ENCODE results near the gene PTK6. TPM values are rescaled to one million over a fixed set of nuclear protein-coding genes. Genes with fewer than 3 reads are reported as not detected.

Gene PTK6
- total RNA-seq, 1 donor from 2014 or later: not detected

DNA sequence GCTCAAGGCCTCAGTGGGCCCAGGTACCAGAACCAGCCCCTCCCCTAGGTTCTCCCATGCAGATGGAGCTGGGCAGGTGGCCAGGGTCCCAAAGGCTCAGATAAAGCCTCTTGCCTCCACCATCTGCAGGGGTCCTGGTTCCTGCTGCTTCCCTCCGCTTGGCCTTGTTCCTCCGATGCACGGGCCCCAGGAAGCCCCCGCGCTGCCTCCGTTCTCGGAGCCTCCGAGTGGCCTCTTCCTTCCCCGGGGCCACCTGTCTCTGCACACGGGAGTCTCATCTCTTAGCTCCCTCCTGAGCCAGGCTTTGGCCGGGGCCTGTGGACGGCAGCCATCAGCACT is 1.9 kb upstream of the PTK6 start:
- TF ChIP-seq, protein P1, sequence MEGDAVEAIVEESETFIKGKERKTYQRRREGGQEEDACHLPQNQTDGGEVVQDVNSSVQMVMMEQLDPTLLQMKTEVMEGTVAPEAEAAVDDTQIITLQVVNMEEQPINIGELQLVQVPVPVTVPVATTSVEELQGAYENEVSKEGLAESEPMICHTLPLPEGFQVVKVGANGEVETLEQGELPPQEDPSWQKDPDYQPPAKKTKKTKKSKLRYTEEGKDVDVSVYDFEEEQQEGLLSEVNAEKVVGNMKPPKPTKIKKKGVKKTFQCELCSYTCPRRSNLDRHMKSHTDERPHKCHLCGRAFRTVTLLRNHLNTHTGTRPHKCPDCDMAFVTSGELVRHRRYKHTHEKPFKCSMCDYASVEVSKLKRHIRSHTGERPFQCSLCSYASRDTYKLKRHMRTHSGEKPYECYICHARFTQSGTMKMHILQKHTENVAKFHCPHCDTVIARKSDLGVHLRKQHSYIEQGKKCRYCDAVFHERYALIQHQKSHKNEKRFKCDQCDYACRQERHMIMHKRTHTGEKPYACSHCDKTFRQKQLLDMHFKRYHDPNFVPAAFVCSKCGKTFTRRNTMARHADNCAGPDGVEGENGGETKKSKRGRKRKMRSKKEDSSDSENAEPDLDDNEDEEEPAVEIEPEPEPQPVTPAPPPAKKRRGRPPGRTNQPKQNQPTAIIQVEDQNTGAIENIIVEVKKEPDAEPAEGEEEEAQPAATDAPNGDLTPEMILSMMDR (IDR thresholded peaks at IDR 0.05; ENCODE audit: borderline replicate concordance): no peak
- H3K4me3 ChIP-seq: no peak overlapping the region
- intact Hi-C loops (cut with micrococcal nuclease): loop anchor here (5.0 kb wide), 1 partner anchor 433 kb away; no protein-coding TSS in a partner anchor
- H3K4me1 ChIP-seq: peaks cover 25% of the 10 kb centered on the region
- peaks cover 26% of the 10 kb centered on the region for H3K27me3 ChIP-seq (ENCODE audit: low read depth)
- no peak overlapping the region for H3K27ac ChIP-seq (replicated peaks)
- H3K9me3 ChIP-seq (replicated peaks): no peaks in the 10 kb centered on the region
- H3K36me3 ChIP-seq: no peaks in the 10 kb centered on the region
- DNase-seq: no peak

DNA sequence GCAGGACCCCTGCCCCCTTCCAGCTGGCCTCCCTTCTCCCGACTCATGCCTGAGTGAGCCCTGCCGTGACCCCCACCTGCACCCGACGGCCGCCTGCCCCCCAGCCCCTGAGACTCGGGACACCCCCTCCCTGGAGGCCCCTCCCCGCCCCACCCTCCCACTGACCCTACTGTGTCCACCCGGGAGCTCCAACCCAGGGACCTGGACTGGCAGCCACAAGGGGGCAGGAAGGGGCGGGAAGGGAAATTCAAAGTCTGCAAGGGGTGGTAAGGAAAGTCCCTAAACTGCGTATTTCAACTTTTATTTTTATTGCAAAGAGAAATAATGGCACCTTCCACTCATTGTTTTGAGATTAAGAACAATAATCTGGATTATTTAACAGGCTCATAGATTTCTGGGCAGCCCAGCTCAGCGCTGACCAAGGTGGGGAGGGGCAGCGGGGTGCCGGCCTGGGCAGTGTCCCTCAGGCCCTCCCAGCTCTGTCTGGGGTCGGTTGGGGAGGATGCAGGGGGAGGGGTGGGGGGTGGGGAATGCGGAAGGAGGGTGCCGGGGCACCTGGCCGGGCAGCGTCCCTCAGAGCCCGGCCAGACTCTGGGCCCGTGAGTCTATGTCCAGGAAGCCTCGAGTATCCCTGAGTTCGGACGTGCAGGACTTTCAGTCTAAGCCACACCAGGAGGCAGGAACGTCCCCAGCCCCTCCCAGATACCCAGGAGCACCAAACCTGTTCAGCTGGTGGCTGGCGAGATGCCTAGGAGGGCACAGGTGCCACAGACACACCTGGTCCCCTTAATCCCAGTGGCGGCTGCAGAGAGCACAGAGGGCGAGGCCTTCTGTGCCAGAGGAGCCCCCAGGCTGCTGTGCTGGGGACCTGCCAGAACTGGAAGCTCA is 1.3 kb upstream of the PTK6 start:
- Histone ChIP-seq H3K4me3 (peak overlapping the region; percentile 55), H3K36me3 (no peaks in the 10 kb centered on the region), H3K27ac (replicated peaks) (peak overlapping the region; percentile 66), H3K4me1 (peaks cover 25% of the 10 kb centered on the region), H3K27me3 (ENCODE audit: low read depth) (peaks cover 33% of the 10 kb centered on the region), H3K9me3 (replicated peaks) (no peaks in the 10 kb centered on the region)
- no peak for DNase-seq
- intact Hi-C loops (cut with micrococcal nuclease): loop anchor here (5.0 kb wide), 1 partner anchor 434 kb away; no protein-coding TSS in a partner anchor
- TF ChIP-seq, protein P1 (IDR thresholded peaks at IDR 0.05; ENCODE audit: borderline replicate concordance): peak; percentile 42

DNA sequence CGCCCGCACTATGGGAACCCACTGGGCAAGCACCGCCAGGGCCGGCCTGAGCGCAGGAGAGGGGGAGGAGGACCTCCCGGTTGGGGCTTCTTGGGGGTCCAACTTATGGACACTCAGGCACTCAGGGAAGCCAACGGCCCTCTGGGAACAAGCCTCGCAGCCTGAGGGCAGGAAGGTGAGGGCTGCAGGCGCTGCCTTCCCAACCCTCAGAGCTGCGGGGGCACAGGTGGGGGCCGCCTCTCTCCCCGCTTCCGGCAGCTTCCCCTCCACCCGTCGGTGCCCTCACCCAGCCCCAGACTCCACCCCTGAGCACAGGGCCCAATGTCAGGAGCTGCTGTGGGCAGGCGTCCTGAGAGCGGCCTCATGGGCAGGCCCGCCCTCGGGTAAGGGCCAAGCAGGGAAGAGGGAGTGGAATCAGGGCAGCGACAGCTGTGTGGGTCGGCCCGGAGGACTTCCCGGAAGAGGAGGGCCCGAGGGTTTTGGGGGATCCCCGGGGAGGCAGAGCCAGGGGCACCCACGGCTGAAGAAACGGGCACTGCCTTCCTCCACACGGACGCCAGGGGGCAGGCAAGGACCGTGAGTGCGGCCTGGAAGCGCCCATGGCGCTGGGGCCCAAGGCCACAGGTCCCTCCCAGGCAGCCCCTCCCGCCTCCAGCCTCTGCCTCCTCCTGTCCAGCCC is 488 bp upstream of the PTK6 start:
- no peaks in the 10 kb centered on the region for H3K9me3 ChIP-seq (replicated peaks)
- H3K27ac ChIP-seq (replicated peaks): peak overlapping the region; percentile 66
- peaks cover 25% of the 10 kb centered on the region for H3K4me1 ChIP-seq
- peak overlapping the region; percentile 55 for H3K4me3 ChIP-seq
- intact Hi-C loops (cut with micrococcal nuclease): loop anchor here (5.0 kb wide), 1 partner anchor 435 kb away; no protein-coding TSS in a partner anchor
- H3K36me3 ChIP-seq: no peaks in the 10 kb centered on the region
- TF ChIP-seq, protein P1 (IDR thresholded peaks at IDR 0.05; ENCODE audit: borderline replicate concordance): peak; percentile 98
- H3K27me3 ChIP-seq (ENCODE audit: low read depth): peaks cover 37% of the 10 kb centered on the region
- DNase-seq: peak; percentile 85

DNA sequence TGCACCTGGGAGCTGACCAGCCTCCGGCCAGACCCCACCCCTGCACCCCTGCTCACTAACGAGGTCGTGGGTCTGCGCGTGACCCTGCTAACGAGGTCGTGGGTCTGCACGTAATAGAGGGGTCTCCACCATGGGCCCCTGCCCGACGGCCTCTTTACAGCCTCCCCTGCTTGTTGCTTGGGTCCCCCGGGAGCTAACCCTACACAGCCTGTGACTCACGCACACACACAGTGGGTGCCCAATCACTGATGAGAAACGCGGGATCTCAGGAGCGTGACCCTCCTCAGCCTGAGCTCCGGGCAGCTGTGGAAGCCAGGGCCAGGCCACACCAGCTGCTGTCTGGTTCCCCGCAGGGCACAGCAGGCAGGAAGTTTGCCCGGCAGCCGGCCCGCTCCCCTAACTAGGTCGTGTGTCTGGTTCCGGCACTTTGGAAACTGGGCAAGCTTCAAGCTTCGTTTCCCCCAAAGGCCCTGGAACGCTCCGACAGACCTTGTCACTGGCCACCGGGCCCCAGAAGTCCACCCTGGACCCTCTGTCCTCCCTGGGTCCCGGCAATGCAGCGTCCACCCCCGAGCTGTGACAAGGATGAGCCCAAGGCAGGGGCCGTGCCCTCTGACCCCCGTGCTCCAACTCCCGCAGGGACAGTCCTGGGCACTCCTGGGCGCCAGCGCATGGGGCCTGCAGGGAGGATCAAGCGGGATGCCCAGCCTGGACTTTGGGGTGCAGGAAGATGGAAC is 767 bp downstream of the PTK6 start:
- intact Hi-C loops (cut with micrococcal nuclease): loop anchor here (5.0 kb wide), 1 partner anchor 436 kb away; no protein-coding TSS in a partner anchor
- Histone ChIP-seq H3K27ac (replicated peaks) (no peak overlapping the region), H3K4me1 (peaks cover 25% of the 10 kb centered on the region), H3K27me3 (ENCODE audit: low read depth) (peaks cover 37% of the 10 kb centered on the region), H3K4me3 (no peak overlapping the region), H3K9me3 (replicated peaks) (no peaks in the 10 kb centered on the region), H3K36me3 (no peaks in the 10 kb centered on the region)
- TF ChIP-seq, protein P1 (IDR thresholded peaks at IDR 0.05; ENCODE audit: borderline replicate concordance): no peak
- DNase-seq: no peak

All from left ventricle myocardium inferior (tissue), 1 donor.